Occipital lobe (tissue), 2 donors: ENCODE data around the gene METRN. TPM values are rescaled to one million over a fixed set of nuclear protein-coding genes. Genes with fewer than 3 reads are reported as not detected.
"Not testable (repeated sequence)": the region's sequence is repeated elsewhere in the genome, so short reads cannot be mapped to it uniquely, and the experiment has no call there.

Experiments used
- DNase-seq: peaks from one replicate; lab custom pipeline; 2025; lab: John Stamatoyannopoulos, UW
- total RNA-seq: library from RNA; depleted of rRNA; stranded (reverse); fragments of >200 nt; gene quantifications from one replicate; pipeline ENCODE4 v1.2.3, GENCODE V29; 2014

The METRN gene
- total RNA-seq, 1 donor from 2014 or later: 16.7 TPM

DNA sequence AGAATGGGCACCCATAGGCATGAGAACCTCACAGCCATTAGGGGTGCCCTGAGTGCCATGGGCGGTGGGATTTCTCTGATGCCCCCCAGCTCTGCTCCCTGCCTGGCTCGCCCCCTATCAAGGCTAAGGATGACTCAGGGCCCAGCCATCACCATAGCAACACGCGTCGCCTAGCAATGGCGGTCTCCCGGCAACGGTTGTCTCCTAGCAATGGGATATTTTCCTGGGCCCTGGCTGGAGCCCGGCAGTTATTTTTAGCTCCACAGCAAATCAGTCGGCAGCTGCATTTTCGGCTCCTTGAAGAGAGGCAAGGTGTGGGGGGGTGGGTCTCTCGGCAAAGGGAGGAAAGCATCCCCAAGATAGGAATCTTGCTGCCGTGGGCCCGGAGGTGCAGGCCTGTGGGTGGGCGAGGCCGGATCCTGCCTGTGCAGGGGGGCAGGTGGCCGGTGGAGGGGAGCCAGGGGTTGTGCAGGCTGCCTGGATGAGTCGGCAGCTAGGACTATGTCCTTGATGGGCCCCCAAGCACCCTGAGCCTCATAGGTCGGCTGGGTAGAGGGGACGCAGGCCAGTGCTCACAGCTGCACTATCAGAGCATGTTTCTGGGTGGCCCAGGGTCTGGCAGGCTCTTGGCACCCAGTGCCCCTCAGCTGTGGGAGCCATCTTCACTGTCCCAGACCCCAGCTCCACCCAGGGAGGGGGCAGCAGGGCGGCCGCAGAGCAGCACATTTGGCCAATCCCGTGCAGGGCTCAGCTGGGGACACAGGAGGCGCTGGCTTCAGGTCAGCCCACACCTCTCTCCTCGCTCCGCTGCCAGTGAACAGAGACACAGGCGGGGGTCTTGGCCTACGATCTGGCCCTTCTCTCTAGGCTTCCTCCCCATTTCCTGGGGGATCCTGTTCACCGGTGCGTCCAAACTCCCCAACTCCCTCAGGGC, 5.1 kb upstream of the METRN start:
- DNase-seq: peak; percentile 90

DNA sequence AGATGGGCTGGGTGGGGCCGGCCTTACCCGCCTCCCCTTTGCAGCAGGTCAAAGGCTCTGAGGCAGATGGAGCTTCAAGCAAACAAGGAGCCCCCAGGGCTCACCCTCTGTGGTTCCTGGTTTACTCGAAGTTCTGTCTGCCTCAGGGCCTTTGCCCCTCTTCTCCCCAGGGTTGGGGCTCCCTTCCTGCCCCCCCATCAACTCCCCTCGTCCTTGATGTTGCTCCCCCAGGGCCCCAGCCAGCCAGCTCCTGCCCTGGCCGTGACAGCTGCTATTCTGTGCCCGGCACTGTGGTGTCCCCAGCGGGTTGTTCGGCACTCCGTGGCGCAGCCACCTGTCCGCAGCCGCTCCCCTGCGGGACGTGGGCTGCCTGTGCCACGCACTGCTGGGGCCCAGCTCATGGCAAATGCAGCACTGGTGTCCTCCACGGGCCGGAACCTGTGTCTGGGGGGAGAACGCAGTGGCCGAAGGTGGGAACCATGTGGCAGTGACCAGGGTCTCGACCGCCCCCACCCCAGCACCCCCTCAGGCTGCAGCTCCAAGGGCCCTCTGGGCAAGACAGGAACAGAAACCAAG, 4.3 kb upstream of the METRN start:
- DNase-seq: no peak

GRCh38 chr16:711084-711483, 3.8 kb upstream of the METRN start:
- no peak for DNase-seq

- peak; percentile 36 for DNase-seq
Measured at GRCh38 chr16:711548-712320, 3.2 kb upstream of the METRN start.

DNA sequence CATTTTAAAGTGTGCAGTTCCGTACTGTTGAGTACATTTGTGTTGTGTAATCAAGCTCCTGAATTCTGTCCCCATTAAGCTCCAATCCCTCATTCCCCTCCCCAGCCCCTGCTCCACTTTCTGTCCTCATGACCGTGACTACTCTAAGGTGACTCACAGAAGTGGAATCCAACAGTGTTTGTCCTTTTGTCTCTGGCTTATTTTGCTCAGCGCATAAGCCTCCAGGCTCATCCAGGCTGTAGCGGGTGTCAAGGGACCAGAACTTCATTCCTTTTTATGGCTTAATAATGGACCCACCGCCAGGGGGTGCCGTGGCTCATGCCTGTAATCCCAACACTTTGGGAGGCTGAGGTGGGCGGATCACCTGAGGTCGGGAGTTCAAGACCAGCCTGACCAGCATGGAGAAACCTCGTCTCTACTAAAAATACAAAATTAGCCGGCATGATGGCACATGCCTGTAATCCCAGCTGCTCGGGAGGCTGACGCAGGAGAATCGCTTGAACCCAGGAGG, 2.1 kb upstream of the METRN start:
- DNase-seq: not testable (repeated sequence)

DNA sequence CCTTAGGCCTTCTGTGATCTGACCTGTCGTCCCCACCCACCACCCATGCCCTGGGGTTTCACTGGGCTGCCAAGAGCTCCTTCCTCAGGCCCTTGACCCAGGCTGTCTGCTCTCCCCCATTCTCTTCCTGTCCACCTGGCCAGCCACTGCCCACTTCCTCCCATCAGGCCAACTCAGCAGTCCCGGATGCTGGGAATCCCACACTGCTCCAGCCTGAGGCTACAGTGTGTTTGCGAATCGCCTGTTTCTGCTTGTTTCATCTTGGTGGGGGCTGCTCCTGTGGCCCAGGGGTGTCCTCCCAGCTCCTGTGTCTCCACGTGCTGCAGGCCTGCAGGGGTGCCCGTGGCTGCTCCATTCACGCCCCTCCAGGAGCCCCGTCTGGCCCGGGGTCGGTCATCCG, 839 bp upstream of the METRN start:
- no peak for DNase-seq

DNA sequence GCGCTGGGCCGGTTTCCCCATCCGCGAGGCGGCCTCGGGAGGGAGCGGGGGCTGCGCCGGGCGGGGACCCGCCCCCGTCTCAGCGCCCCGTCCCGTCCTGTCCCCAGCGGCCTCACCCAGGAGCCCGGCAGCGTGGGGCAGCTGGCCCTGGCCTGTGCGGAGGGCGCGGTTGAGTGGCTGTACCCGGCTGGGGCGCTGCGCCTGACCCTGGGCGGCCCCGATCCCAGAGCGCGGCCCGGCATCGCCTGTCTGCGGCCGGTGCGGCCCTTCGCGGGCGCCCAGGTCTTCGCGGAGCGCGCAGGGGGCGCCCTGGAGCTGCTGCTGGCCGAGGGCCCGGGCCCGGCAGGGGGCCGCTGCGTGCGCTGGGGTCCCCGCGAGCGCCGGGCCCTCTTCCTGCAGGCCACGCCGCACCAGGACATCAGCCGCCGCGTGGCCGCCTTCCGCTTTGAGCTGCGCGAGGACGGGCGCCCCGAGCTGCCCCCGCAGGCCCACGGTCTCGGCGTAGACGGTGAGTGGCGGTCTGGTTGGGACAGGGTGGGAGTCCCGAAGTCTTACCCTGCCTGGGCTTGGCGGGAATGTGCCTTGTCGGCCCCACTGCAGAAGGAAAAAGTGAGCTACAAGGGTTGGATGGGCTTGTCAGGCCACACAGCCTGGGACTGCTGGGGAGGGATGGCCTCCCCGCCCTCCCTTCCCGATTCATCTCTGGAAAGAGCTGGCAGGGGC, 720 bp downstream of the METRN start:
- no peak for DNase-seq

DNA sequence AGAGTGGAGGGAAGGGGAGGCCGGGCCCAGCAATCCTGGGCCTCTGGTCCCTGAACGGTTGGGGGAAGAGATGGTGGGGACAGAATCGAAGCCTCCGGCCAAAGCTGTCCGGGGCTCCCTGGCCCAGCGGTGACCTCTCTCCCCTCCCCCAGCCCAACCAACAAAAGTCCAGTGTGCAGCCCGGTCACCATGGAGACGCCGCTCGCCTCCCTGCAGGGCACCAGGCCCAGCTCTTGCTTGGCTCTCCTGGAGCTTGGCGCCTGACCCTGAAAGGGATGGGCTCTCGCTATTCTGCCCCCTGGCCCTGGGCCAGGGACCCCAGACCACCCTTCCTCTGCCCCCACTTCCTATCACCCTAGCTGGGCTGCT, 1.3 kb downstream of the METRN start:
- peak; percentile 74 for DNase-seq

DNA sequence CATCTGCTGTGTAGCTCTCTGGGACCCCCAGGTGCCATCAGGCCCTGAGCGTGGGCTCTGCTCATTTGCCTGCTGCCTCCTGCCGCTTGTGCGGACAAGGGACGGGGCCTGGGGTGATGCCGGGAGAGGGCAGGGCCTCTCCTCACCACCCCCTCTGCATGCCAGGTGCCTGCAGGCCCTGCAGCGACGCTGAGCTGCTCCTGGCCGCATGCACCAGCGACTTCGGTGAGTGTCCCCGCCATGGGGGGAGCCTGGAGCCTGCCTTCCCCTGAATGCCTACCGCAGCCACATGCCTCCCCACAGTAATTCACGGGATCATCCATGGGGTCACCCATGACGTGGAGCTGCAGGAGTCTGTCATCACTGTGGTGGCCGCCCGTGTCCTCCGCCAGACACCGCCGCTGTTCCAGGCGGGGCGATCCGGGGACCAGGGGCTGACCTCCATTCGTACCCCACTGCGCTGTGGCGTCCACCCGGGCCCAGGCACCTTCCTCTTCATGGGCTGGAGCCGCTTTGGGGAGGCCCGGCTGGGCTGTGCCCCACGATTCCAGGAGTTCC, 1.9 kb downstream of the METRN start:
- DNase-seq: no peak

GRCh38 chr16:717450-718245, 2.7 kb downstream of the METRN start:
- DNase-seq: no peak

- DNase-seq: no peak
Measured at GRCh38 chr16:718389-718788, 3.5 kb downstream of the METRN start.

DNA sequence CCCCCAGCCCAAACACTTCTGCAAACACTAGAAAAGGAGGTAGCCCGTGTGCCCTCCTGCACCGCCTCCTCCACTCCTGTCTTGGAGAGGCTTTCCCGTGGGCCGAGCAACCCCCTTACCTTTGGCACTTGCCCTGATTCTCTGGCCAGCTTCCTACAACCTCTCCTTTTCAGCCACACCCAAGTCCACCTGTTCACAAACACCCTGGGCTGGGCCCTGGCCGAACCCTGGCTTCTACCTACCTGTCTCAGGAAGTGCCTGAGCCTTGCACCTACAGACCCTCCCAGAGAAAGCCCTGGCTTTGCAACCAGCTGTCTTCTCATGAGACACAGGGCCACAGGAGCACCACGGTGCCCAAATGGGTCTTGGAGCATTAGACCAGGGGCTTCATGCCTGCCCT, 4.0 kb downstream of the METRN start:
- no peak for DNase-seq

GRCh38 chr16:719815-720446, 5.0 kb downstream of the METRN start:
- no peak for DNase-seq

DNA sequence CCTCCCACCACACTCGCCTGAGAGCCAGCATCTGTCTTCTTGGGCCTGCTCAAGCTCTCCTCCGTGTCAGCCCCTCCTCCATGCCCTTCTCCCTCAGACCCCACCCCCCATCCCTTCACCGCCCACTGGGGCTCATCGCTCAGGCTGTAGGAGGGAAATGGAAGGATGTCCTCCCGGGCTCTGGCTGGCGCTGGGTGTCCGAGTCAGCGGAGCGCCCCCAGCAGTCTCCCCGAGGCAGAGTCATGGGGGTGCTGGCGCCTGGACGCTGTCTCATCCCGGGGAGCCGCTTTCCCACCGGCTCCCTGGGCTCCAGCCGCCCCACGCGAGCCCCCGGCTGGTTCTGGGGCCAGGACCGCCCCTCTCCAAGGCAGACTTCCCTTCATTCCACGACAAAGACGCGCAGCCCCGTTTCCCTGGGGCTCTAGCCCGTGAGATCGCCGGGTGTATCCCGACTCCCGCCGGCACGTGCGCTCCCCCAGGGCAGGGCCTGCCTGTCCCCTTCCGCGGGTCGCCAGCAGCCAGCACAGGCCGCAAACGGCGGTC, 5.6 kb downstream of the METRN start:
- peak; percentile 74 for DNase-seq

- peak; percentile 77 for DNase-seq
Measured at GRCh38 chr16:720990-721764, 6.3 kb downstream of the METRN start, which contains the start of gene ANTKMT. TSS of gene ANTKMT (plus strand) at chr16:721146. CDS start at chr16:721275, 129 bp downstream.

- DNase-seq: no peak
Measured at GRCh38 chr16:721765-722540, 7.0 kb downstream of the METRN start.

GRCh38 chr16:722835-723633, 8.1 kb downstream of the METRN start:
- no peak for DNase-seq
